Skin of body (tissue), 2 donors: Measurements from ENCODE around the gene FKBP10. TPM values are rescaled to one million over a fixed set of nuclear protein-coding genes. Genes with fewer than 3 reads are reported as not detected.
"Not testable (repeated sequence)": the region's sequence is repeated elsewhere in the genome, so short reads cannot be mapped to it uniquely, and the experiment has no call there.

ENCODE experiments used
- DNase-seq: peaks from one replicate; lab custom pipeline; 2025; lab: John Stamatoyannopoulos, UW
- total RNA-seq: library from RNA; depleted of rRNA; stranded (reverse); fragments of >200 nt; gene quantifications from one replicate; pipeline ENCODE4 v1.2.3, GENCODE V29; 2014

The FKBP10 gene, protein sequence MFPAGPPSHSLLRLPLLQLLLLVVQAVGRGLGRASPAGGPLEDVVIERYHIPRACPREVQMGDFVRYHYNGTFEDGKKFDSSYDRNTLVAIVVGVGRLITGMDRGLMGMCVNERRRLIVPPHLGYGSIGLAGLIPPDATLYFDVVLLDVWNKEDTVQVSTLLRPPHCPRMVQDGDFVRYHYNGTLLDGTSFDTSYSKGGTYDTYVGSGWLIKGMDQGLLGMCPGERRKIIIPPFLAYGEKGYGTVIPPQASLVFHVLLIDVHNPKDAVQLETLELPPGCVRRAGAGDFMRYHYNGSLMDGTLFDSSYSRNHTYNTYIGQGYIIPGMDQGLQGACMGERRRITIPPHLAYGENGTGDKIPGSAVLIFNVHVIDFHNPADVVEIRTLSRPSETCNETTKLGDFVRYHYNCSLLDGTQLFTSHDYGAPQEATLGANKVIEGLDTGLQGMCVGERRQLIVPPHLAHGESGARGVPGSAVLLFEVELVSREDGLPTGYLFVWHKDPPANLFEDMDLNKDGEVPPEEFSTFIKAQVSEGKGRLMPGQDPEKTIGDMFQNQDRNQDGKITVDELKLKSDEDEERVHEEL
- 97.2 TPM for total RNA-seq

DNA sequence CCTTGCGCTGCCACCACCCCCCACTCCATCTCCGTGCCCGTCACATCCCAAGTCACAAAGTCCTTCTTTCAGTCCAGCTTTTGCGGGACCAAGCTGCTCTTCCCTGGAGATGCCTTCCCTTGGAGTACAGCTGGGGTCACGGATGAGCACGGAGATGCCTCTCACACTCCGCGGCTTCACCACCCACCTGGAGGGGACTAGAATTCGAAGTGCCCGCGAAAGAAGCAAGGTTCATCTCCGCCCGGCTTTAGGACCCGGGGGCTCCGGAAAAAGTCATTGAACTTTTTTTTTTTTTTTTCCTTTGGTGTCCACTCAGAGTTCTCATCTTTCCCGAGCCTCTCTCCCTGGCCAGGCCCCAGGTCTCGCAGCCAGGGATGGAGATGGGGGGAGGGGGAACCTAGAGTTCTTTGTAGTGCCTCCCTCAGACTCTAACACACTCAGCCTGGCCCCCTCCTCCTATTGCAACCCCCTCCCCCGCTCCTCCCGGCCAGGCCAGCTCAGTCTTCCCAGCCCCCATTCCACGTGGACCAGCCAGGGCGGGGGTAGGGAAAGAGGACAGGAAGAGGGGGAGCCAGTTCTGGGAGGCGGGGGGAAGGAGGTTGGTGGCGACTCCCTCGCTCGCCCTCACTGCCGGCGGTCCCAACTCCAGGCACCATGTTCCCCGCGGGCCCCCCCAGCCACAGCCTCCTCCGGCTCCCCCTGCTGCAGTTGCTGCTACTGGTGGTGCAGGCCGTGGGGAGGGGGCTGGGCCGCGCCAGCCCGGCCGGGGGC is at the start of gene FKBP10:
FKBP10 (plus strand) TSS at position 624 of the 771 bp plus-strand sequence; CDS start at position 655, 31 bp downstream.
- peak; percentile 74 for DNase-seq

- no peak for DNase-seq
These were observed 49.5 kb upstream of the FKBP10 start for GRCh38 chr17:41763327-41763726.

DNA sequence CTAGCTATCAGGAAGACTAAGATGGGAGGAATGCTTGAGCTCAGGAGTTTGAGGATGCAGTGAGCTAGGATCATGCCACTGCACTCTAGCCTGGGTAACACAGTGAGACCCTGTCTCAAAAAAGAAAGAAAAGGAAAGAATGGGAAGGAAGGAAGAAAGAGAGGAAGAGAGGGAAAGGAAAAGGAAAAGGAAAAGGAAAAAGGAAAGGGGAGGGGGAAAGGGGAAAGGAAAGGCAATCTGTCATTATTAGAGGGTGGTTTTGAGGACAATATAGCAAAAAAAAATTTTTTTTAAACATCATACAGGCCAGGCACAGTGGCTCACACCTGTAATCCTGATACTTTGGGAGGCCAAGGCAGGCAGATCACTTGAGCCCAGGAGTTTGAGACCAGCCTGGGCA is 46.7 kb upstream of the FKBP10 start:
- no peak for DNase-seq

GRCh38 chr17:41767324-41768042 is 45.3 kb upstream of the FKBP10 start:
- no peak for DNase-seq

- DNase-seq, result no peak
These were observed 44.0 kb upstream of the FKBP10 start for GRCh38 chr17:41768682-41769288.

DNA sequence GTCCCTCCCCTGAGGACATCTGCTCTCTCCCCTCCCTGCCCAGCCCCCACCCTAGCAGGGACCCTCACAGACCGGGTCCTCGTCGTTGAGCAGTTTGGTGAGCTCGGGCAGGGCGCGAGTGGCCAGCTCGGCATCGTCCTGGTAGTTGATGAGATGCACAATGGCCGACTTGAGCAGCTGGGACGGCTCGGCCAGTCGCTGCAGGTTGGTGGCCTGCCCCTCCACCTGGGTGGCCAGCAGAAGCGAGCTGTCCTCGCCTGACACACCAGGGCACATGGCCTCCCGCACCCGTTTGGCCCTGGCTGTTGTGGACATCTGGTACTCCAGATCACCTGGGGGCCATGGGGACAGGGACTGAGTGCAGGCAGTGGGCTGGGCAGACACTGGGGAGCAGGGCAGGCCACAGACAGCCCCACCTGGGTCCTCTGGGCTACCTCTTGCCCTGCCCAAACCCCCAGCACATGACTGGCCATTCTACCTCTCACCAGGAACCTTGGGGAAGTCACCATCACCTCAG is 43.4 kb upstream of the FKBP10 start:
- DNase-seq, result no peak

GRCh38 chr17:41769985-41770384 is 42.8 kb upstream of the FKBP10 start:
- DNase-seq, result no peak

DNA sequence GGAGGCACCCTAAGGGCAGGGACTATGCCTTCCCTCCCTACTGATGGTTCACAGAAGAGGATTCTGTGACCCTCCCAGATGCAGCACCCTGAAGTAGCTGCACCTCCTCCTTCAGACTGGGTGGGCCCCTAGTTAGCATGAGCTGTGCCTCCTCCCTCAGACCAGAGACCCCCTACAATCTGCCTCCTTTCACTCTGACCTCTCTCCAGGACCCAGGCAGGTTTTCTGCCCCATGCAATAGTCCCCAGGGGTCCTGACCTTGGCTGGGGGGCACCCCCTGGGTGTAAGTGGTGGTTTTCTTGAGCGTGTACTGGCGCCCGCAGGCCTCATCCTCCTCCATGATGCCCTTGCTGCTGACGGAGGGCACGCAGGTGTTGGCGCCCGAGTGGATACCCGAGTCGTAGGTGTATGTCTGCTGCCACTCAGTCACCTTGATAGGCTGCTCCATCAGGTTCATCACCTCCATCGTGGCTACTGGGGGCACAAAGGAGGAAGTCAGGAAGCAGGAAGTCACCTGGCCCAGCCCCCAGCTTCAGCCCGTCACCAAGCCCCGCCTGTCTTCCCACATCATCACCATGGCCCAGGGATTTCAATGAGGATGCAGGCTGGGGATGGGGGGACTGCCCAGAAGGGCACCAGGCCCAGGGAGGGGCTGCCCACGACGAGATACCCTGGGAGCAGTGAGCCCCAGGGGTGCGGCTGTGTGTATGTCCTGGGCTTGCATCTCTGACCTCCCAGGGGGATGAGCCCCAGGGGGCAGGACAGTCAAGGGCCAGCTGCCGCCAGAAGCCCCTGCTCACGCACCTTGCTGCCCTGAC is 41.2 kb upstream of the FKBP10 start:
- DNase-seq, result no peak

GRCh38 chr17:41772218-41772585 is 40.6 kb upstream of the FKBP10 start:
- DNase-seq, result no peak

DNA sequence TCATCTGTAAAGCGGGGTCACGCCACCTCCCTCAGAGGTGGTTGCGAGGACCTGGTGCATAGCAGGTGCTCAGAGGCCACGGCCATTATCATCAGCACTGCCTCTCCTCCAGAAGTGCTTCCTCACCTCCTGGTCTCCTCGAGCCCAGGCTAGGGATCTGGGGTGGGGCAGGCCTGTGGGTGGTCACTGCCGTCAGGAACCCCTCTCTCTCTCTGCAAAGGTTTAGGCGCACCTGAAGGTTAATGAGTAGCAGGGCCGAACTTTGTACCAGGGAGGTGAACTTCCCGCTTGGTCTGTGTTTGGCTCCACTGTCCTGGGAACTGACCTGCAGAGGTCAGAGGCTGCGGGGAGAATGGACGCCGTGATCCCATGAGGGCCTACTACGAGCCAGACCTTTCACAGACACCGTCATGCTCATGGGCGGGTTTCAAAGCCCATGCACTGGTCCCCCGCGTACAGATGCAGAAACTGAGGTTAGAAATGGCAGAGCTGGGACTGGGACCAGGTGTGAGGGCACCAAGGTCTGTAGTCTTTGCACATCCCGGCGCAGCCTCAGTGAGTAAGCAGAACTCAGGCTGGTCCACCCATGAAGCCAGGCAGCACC is 40.1 kb upstream of the FKBP10 start:
- DNase-seq, result no peak

DNA sequence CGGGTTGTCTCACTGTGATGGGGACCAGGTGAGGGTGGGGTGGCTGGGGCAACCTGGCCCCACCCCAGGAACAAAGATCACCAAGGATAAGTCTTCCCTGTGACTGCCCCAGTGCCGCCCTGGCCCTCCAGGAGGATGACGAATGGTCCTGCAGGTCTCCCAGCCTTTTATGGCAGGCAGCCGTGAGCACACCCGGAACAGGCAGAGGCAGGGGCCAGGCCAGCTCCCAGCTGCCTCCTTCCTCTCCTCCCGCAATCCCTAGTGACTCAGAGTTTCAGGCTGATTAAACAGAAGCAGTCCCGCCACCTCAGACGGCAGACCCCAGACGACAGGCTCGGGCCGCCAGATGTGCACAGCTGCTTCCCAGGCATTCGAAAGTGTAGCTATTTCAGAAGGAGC is 39.6 kb upstream of the FKBP10 start:
- no peak for DNase-seq

DNA sequence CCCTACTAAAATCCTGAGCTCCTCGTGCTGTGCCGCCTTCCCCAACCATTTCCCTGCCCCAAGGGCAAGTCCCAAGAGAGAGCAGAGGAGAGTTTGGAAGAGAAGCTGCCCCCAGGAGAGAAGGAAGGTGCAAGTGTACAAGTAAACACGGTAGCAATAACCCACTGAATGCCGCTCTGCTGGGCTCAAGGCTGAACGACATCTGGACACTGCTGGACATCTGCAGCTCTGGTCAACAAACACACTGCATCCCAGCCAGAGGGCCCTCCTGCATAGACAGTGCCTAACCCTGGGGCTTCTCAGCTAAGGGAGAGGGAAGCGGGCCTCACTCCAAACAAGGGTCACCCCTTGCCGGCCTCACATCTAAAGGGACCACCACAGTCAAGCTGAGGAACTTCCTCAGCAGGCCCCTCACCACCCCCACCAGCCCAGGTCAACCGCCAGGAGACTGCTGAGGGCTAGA is 39.0 kb upstream of the FKBP10 start:
- DNase-seq, result no peak

- DNase-seq, result no peak
These were observed 37.2 kb upstream of the FKBP10 start for GRCh38 chr17:41775394-41776226.

DNA sequence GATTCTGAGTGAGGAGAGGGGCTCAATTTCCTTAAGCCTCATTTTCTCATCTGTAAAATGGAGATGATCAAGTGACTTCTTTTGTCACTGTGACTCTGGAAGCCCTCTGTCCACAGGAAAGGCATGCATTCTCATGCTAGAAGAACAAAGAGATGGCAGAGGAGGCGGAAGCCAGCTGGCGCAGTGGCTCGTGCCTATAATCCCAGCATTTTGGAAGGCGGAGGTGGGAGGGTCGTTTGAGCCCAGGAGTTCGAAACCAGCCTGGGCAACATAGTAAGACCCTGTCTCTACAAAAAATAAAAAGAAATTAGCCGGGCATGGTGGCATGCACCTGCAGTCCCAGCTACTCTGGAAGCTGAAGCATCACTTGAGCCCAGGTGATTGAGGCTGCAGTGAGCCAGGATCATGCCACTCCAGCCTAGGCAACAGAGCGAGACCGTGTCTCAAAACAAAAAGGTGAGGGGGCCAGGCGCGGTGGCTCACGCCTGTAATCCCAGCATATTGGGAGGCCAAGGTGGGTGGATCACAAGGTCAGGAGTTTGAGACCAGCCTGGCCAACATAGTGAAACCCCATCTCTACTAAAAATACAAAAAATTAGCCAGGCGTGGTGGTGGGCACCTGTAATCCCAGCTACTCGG is 36.4 kb upstream of the FKBP10 start:
- DNase-seq, result not testable (repeated sequence)

DNA sequence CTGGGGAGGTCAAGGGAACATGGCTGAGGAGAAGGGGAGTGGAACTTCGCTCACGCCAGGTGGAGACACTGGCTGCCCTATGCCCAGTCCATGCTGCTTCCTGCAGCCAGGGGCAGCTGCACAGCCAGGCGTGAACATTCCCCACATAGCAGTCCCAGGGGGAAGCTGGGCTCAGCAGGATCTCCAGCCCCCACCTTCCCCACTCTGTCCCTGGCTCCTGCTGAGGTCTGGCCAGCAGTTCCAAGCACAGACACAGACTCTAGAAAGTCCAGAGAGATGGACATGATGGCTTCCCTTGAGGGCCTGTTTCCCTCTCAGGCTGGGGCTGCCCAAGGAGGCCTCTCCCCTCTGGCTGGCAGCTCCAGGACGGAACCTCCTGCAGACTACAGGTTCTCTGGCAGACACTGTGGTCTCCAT is 35.6 kb upstream of the FKBP10 start:
- no peak for DNase-seq

GRCh38 chr17:41777574-41778188 is 35.1 kb upstream of the FKBP10 start:
- peak; percentile 73 for DNase-seq

DNA sequence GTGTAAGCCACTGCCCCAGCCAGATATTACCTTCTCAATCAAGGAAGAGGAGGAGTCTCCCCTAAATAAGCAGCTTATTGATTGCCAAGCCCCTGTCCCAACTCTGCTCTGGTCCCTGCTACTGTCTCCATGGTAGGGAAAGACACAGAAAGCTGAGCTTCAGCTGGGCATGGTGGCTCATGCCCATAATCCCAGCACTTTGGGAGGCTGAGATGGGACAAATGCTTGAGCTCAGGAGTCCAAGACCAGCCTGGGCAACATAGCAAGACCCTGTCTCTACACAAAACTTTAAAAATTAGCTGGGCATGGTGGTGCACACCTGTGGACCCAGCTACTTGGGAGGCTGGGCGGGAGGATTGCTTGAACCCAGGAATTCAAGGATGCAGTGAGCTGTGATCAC is 32.9 kb upstream of the FKBP10 start:
- DNase-seq, result no peak
